ENCODE measurements around the gene SRGAP3.

SRGAP3 gene

DNA sequence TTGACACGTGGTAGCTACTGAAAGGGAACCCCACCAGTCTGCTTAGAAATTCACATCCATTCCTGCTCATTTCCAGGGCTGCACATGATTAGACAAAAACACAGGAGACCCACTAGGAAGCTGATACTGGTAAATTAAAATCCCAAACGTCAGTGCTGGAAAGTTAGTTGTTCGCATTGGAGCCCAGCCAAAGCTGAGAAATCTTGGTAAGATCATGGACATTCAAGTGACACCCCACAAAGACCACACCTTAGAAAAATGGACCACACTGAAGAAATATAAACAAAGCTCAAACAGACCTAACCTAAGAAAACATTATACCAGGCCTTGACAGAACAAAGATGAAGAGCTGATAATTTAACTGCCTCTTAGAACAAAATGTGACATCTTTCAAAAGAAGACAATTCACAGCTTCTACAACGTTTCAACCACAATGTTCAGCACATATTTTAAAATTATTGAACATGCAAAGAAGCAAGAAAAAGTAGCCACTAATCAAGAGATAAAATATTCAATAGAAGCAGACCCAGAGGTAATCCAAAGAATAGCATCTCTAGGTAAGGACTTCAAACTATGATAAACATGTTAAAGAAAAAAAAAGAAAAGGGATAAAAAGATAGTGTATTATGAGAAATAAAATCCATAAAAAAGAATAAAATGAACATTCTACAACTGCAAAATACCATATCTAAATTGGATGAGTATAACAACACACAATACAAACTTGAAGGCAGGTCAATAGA lies 306.5 kb downstream of the SRGAP3 start:
- TF ChIP-seq, protein P1, sequence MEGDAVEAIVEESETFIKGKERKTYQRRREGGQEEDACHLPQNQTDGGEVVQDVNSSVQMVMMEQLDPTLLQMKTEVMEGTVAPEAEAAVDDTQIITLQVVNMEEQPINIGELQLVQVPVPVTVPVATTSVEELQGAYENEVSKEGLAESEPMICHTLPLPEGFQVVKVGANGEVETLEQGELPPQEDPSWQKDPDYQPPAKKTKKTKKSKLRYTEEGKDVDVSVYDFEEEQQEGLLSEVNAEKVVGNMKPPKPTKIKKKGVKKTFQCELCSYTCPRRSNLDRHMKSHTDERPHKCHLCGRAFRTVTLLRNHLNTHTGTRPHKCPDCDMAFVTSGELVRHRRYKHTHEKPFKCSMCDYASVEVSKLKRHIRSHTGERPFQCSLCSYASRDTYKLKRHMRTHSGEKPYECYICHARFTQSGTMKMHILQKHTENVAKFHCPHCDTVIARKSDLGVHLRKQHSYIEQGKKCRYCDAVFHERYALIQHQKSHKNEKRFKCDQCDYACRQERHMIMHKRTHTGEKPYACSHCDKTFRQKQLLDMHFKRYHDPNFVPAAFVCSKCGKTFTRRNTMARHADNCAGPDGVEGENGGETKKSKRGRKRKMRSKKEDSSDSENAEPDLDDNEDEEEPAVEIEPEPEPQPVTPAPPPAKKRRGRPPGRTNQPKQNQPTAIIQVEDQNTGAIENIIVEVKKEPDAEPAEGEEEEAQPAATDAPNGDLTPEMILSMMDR (IDR thresholded peaks at IDR 0.05; ENCODE audit: control insufficient read depth, insufficient read depth, low read depth, low read length, missing control alignments), result no peak
- no peak for DNase-seq (ENCODE audit: low read depth)

DNA sequence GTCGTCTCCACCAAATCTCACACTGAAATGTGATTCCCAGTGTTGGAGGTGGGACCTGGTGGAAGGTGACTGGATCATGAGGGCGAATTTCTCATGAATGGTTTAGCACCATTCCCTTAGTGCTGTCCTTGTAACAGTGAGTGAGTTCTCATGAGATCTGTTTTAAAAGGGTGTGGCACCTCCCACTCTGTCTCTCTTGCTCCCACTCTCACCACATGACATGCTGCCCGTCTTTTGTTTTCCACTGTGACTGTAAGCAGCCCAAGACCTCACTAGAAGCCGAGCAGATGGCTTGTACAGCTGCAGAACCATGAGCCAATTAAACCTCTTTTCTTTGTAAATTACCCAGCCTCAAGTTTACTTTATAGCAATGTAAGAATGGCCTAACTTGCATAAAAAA lies 307.3 kb downstream of the SRGAP3 start:
- TF ChIP-seq, protein P1 (IDR thresholded peaks at IDR 0.05; ENCODE audit: control insufficient read depth, insufficient read depth, low read depth, low read length, missing control alignments), result no peak
- DNase-seq (ENCODE audit: low read depth), result no peak
- H3K4me3 ChIP-seq (ENCODE audit: control insufficient read depth, low read depth, low read length), result no peak overlapping the region

More for the DNA sequence above, 306.5 kb downstream of the SRGAP3 start:
- no peak overlapping the region for H3K4me3 ChIP-seq (ENCODE audit: control insufficient read depth, low read depth, low read length)

DNA sequence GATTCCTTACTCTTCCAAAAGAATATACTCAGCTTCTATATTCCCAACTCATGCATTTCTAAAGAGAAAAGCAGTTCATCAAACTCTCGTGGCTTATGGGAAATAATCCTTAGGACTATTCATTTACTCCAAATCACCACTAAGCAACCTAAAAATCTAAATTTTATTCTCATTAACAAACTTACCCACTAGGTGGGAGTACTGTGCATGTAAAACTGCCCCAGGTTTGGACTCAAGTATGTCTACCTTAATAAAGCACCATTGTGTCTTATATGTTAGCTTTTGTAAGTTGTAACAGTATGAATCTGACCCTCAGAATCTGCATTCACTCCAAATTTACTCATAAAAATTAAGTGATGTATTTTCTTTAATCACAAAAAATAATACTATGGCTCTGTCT lies 311.4 kb downstream of the SRGAP3 start:
- TF ChIP-seq, protein P1 (IDR thresholded peaks at IDR 0.05; ENCODE audit: control insufficient read depth, insufficient read depth, low read depth, low read length, missing control alignments), result peak; percentile 49
- no peak overlapping the region for H3K4me3 ChIP-seq (ENCODE audit: control insufficient read depth, low read depth, low read length)
- no peak for DNase-seq (ENCODE audit: low read depth)

DNA sequence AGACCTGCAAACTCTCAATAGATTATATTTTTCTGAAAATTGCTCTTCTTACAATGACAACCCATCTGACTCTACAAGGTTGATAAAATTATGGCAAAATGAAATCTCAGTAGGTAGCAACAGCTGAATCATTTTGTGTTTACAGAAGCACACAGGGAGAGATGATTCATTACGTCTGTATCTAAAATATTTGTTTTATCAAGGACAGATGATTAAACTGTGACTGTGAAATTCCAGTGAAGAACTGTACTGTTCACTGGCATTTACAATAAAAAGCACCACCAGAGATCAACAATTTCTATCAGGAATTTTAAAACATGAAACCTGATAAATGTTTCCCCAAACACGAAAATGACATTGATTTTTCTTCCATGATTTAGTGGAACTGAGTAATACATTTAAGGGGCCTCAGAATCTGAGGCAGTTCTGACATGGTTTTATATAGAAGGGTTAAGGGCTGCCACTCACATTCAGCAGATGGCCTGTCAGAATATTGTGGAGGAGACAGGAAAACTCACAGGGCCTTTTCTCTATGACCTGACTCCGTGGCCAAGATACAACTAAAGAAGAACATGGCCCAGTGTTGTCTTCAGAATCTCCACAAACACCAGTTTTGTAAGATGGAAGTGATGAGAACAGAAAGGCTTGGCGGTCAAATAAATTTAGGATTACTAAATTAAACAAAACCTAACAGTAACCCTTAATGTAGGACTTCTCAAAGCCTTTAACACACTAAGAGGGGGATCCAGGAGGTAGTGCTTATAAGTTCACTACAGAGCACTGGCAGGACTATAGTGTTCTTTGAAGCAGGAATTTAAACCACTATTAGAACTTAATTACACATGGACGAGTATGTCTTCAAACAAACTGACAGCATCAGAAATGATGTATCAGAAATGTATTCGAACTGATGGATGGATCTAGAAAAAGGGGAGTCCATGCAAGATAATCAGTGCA lies 312.1 kb downstream of the SRGAP3 start:
- TF ChIP-seq, protein P1 (IDR thresholded peaks at IDR 0.05; ENCODE audit: control insufficient read depth, insufficient read depth, low read depth, low read length, missing control alignments), result no peak
- DNase-seq (ENCODE audit: low read depth), result peak; percentile 64
- H3K4me3 ChIP-seq (ENCODE audit: control insufficient read depth, low read depth, low read length), result no peak overlapping the region

DNA sequence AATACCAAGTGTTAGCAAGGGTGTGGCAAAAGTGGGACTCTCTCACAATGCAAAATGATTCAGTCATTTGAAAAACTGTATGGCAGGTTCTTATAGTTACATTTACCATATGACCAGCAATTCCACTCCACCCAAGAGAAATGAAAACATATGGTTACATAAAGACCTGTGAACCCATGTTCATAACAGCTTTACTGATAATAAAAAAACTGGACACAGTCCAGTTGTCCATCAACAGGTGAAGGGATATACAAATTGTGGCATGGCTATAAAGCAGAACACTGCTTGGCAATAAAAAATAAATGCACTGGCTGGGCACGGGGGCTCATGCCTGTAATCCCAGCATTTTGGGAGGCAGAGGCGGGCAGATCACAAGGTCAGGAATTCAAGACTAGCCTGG lies 316.9 kb downstream of the SRGAP3 start:
- no peak for DNase-seq (ENCODE audit: low read depth)
- TF ChIP-seq, protein P1 (IDR thresholded peaks at IDR 0.05; ENCODE audit: control insufficient read depth, insufficient read depth, low read depth, low read length, missing control alignments), result no peak
- H3K4me3 ChIP-seq (ENCODE audit: control insufficient read depth, low read depth, low read length), result no peak overlapping the region

DNA sequence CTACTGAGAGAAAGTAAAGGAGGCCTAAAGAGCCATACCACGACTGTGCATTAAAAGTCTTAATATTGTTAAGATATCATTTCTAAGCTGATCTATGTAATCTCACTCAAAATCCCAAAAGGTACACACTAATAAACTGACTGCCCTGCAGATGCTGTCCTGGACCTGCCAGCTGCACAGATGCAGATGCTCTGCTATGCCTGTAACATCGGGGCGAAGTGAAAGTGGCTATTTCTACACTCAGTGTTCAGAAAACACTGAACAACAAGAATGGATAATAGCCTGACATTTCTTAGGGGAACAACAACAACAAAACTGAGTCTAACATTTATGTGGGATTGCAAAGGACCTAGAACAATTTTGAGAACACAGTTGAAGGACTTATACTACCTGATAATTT lies 318.1 kb downstream of the SRGAP3 start:
- TF ChIP-seq, protein P1 (IDR thresholded peaks at IDR 0.05; ENCODE audit: control insufficient read depth, insufficient read depth, low read depth, low read length, missing control alignments), result no peak
- no peak for DNase-seq (ENCODE audit: low read depth)
- no peak overlapping the region for H3K4me3 ChIP-seq (ENCODE audit: control insufficient read depth, low read depth, low read length)
